NT2/D1 (cell line): Measurements from ENCODE around the gene MED26.
"Not testable (repeated sequence)": the region's sequence is repeated elsewhere in the genome, so short reads cannot be mapped to it uniquely, and the experiment has no call there.

Source experiments
- DNase-seq: peaks from one replicate; pipeline ENCODE4 v3.0.0-alpha.2; 2011; ENCODE audit warnings: low read depth, low spot score
- H3K27me3 ChIP-seq: 2 replicates; pipeline ENCODE4 v1.6.0; 2011; ENCODE audit warnings: mild to moderate bottlenecking; ENCODE audit not compliant: insufficient read length, insufficient read depth
- H3K36me3 ChIP-seq: 2 replicates; pipeline ENCODE4 v1.6.1; 2011; ENCODE audit warnings: mild to moderate bottlenecking, low read length, mixed read lengths; ENCODE audit not compliant: insufficient read depth, insufficient read length
- H3K4me1 ChIP-seq: 2 replicates; pipeline ENCODE4 v1.5.1; 2011; ENCODE audit not compliant: insufficient read depth, insufficient read length
- H3K4me3 ChIP-seq: 2 replicates; pipeline ENCODE4 v1.5.1; 2011; ENCODE audit warnings: low read depth; ENCODE audit not compliant: insufficient read length
- H3K9ac ChIP-seq: 2 replicates; pipeline ENCODE4 v1.6.0; 2011; ENCODE audit warnings: low read depth; ENCODE audit not compliant: insufficient read length
- H3K9me3 ChIP-seq: 2 replicates; pipeline ENCODE4 v1.5.1; 2011; ENCODE audit warnings: mild to moderate bottlenecking, low read length; ENCODE audit not compliant: insufficient read depth
- SUZ12 ChIP-seq: IDR thresholded peaks from 2 replicates; pipeline ENCODE4 v1.6.1; 2011; ENCODE audit not compliant: insufficient read length, insufficient read depth; ENCODE audit errors: extremely low read depth
- YY1 ChIP-seq: IDR thresholded peaks from 2 replicates; pipeline ENCODE4 v1.6.1; 2011; ENCODE audit not compliant: insufficient read length, insufficient read depth
- ZNF274 ChIP-seq: IDR thresholded peaks from 2 replicates; pipeline ENCODE4 v1.6.1; 2011; ENCODE audit warnings: mild to moderate bottlenecking, low read depth, low read length

MED26 gene

GRCh38 chr19:16544473-16545231, 83.4 kb downstream of the MED26 start:
- TF ChIP-seq YY1 (no peak), SUZ12 (no peak), ZNF274 (no peak)
- H3K27me3 ChIP-seq, result no peaks in the 10 kb centered on the region
- H3K9me3 ChIP-seq, result no peaks in the 10 kb centered on the region
- H3K4me3 ChIP-seq, result no peak overlapping the region
- H3K4me1 ChIP-seq, result peaks cover 11% of the 10 kb centered on the region
- H3K9ac ChIP-seq, result peak overlapping the region; percentile 32
- no peak for DNase-seq
- H3K36me3 ChIP-seq, result peaks cover 28% of the 10 kb centered on the region

GRCh38 chr19:16543734-16544133, 84.3 kb downstream of the MED26 start:
- not testable (repeated sequence) for H3K9me3 ChIP-seq, H3K27me3 ChIP-seq, DNase-seq, H3K4me3 ChIP-seq
- peak overlapping the region; percentile 99 for H3K9ac ChIP-seq
- H3K4me1 ChIP-seq, result peaks cover 13% of the 10 kb centered on the region
- H3K36me3 ChIP-seq, result peaks cover 36% of the 10 kb centered on the region

- no peak for DNase-seq
- Histone ChIP-seq H3K36me3 (peaks cover 42% of the 10 kb centered on the region), H3K27me3 (no peaks in the 10 kb centered on the region), H3K9me3 (no peaks in the 10 kb centered on the region), H3K4me1 (peaks cover 13% of the 10 kb centered on the region), H3K9ac (peak overlapping the region; percentile 99), H3K4me3 (peak overlapping the region; percentile 99)
- no peak for TF ChIP-seq SUZ12
- no peak for TF ChIP-seq YY1
- TF ChIP-seq ZNF274, result no peak
These were observed 85.0 kb downstream of the MED26 start for GRCh38 chr19:16542910-16543472.

GRCh38 chr19:16542045-16542909, 85.7 kb downstream of the MED26 start, which contains the start of gene CHERP:
CHERP (minus strand) TSS chr19:16542437; CDS start chr19:16542378, 59 bp downstream.
- TF ChIP-seq SUZ12 (no peak), ZNF274 (no peak), YY1 (no peak)
- peak within 1 kb of the TSS; percentile 99 for H3K4me3 ChIP-seq
- peak; percentile 89 for DNase-seq
- H3K4me1 ChIP-seq, result peaks cover 13% of the 10 kb centered on the region
- H3K27me3 ChIP-seq, result no peaks in the 10 kb centered on the region
- peak within 1 kb of the TSS; percentile 99 for H3K9ac ChIP-seq
- H3K9me3 ChIP-seq, result no peaks in the 10 kb centered on the region
- H3K36me3 ChIP-seq, result peaks cover 49% of the 10 kb centered on the region

GRCh38 chr19:16541526-16542044, 86.4 kb downstream of the MED26 start:
- no peaks in the 10 kb centered on the region for H3K9me3 ChIP-seq
- H3K4me3 ChIP-seq, result peak overlapping the region; percentile 99
- DNase-seq, result no peak
- peaks cover 56% of the 10 kb centered on the region for H3K36me3 ChIP-seq
- H3K9ac ChIP-seq, result peak overlapping the region; percentile 99
- peaks cover 13% of the 10 kb centered on the region for H3K4me1 ChIP-seq
- H3K27me3 ChIP-seq, result no peaks in the 10 kb centered on the region
- TF ChIP-seq YY1 (no peak), SUZ12 (no peak), ZNF274 (no peak)

- Histone ChIP-seq H3K9ac (peak overlapping the region; percentile 99), H3K4me3 (peak overlapping the region; percentile 99), H3K4me1 (peaks cover 13% of the 10 kb centered on the region), H3K9me3 (no peaks in the 10 kb centered on the region), H3K27me3 (no peaks in the 10 kb centered on the region), H3K36me3 (peaks cover 63% of the 10 kb centered on the region)
- no peak for DNase-seq
- TF ChIP-seq SUZ12 (no peak), YY1 (no peak), ZNF274 (no peak)
These were observed 87.1 kb downstream of the MED26 start for GRCh38 chr19:16540948-16541347.
